Neural progenitor cell (in vitro differentiated cells): ENCODE data around the gene IGFALS. TPM values are rescaled to one million over a fixed set of nuclear protein-coding genes. Genes with fewer than 3 reads are reported as not detected.

Source experiments
- DNase-seq: peaks from one replicate; pipeline ENCODE4 v3.0.0-alpha.2; 2016; ENCODE audit warnings: low spot score
- H2AFZ ChIP-seq: fragments of 200-600 bp; sonication (generic); replicated peaks from 2 replicates; pipeline ENCODE4 v1.6.1; 2016; ENCODE audit warnings: antibody characterized with exemption
- H3F3A ChIP-seq: fragments of 200-600 bp; sonication (generic); 2 replicates; pipeline ENCODE4 v1.6.1; 2016; ENCODE audit warnings: antibody characterized with exemption, low read depth
- H3K27ac ChIP-seq: fragments of 200-600 bp; sonication (generic); 2 replicates; pipeline ENCODE4 v1.5.1; 2016; ENCODE audit warnings: mild to moderate bottlenecking
- H3K27me3 ChIP-seq: fragments of 200-600 bp; sonication (generic); 2 replicates; pipeline ENCODE4 v1.6.1; 2016; ENCODE audit warnings: mild to moderate bottlenecking, moderate library complexity
- H3K36me3 ChIP-seq: fragments of 200-600 bp; sonication (generic); 2 replicates; pipeline ENCODE4 v1.5.1; 2016
- H3K4me1 ChIP-seq: fragments of 200-600 bp; sonication (generic); 2 replicates; pipeline ENCODE4 v1.6.1; 2016; ENCODE audit warnings: mixed run types
- H3K4me2 ChIP-seq: fragments of 200-600 bp; sonication (generic); 2 replicates; pipeline ENCODE4 v1.6.1; 2016
- H3K4me3 ChIP-seq: fragments of 200-600 bp; sonication (generic); 2 replicates; pipeline ENCODE4 v1.5.1; 2016
- H3K79me2 ChIP-seq: fragments of 200-600 bp; sonication (generic); 2 replicates; pipeline ENCODE4 v1.6.1; 2016; ENCODE audit warnings: low read depth
- H3K9ac ChIP-seq: fragments of 200-600 bp; sonication (generic); 2 replicates; pipeline ENCODE4 v1.6.1; 2016
- H3K9me3 ChIP-seq: fragments of 200-600 bp; sonication (generic); 2 replicates; pipeline ENCODE4 v1.5.1; 2016; ENCODE audit warnings: low read depth
- H4K20me1 ChIP-seq: fragments of 200-600 bp; sonication (generic); 2 replicates; pipeline ENCODE4 v1.6.1; 2016; ENCODE audit warnings: low read depth
- H3K27ac Mint-ChIP-seq: 3 replicates; pipeline ENCODE4 v1.8.0; 2021; ENCODE audit warnings: mixed read lengths
- H3K27me3 Mint-ChIP-seq: 2 replicates; pipeline ENCODE4 v1.8.0; 2022; ENCODE audit warnings: low read depth, mild to moderate bottlenecking, inconsistent platforms, moderate library complexity, mixed read lengths; ENCODE audit not compliant: insufficient read depth
- H3K36me3 Mint-ChIP-seq: 3 replicates; pipeline ENCODE4 v1.8.0; 2021; ENCODE audit warnings: mixed read lengths
- H3K4me1 Mint-ChIP-seq: 3 replicates; pipeline ENCODE4 v1.8.0; 2021; ENCODE audit warnings: mixed read lengths
- H3K4me3 Mint-ChIP-seq: 3 replicates; pipeline ENCODE4 v1.8.0; 2021; ENCODE audit warnings: mild to moderate bottlenecking, moderate library complexity, mixed read lengths
- H3K9me3 Mint-ChIP-seq: 3 replicates; pipeline ENCODE4 v1.8.0; 2020; ENCODE audit warnings: mixed read lengths
- CTCF ChIP-seq: fragments of 200-600 bp; sonication (generic); IDR thresholded peaks from 2 replicates; pipeline ENCODE4 v1.5.1; 2017; ENCODE audit warnings: antibody characterized with exemption, mild to moderate bottlenecking
- EZH2 ChIP-seq: fragments of 200-600 bp; sonication (generic); IDR thresholded peaks from 2 replicates; pipeline ENCODE4 v1.6.1; 2017; ENCODE audit warnings: antibody characterized with exemption, mild to moderate bottlenecking, moderate library complexity
- EZH2phosphoT487 ChIP-seq: fragments of 200-600 bp; sonication (generic); IDR thresholded peaks from 2 replicates; pipeline ENCODE4 v1.6.1; 2017; ENCODE audit warnings: antibody characterized with exemption
- total RNA-seq: library from RNA; depleted of rRNA; stranded (reverse); fragments of >200 nt; gene quantifications from 2 replicates; pipeline ENCODE4 v1.2.3, GENCODE V29; 2015; ENCODE audit warnings: low replicate concordance

Gene IGFALS
- total RNA-seq, 1 donor from 2014 or later = not detected

- no peak overlapping the region for H3K27ac Mint-ChIP-seq
Observed at GRCh38 chr16:1787056-1787321, 6.5 kb downstream of the IGFALS start.

GRCh38 chr16:1786242-1787055, 7.1 kb downstream of the IGFALS start:
- H3K27ac Mint-ChIP-seq = no peak overlapping the region
- H3K9ac ChIP-seq = no peak overlapping the region
- peaks cover 6% of the 10 kb centered on the region for H3F3A ChIP-seq
- peaks cover 34% of the 10 kb centered on the region for H3K79me2 ChIP-seq
- TF ChIP-seq CTCF (no peak), EZH2 (no peak), EZH2phosphoT487 (no peak)
- H3K4me3 Mint-ChIP-seq = no peak overlapping the region
- no peaks in the 10 kb centered on the region for H3K9me3 Mint-ChIP-seq
- H3K27me3 ChIP-seq = no peaks in the 10 kb centered on the region
- no peak overlapping the region for H3K27ac ChIP-seq
- H3K4me2 ChIP-seq = no peak overlapping the region
- H3K36me3 Mint-ChIP-seq = peaks cover 4% of the 10 kb centered on the region
- H3K4me3 ChIP-seq = no peak overlapping the region
- DNase-seq = no peak
- H3K27me3 Mint-ChIP-seq = peaks cover 7% of the 10 kb centered on the region
- no peaks in the 10 kb centered on the region for H3K9me3 ChIP-seq
- peaks cover 1% of the 10 kb centered on the region for H3K4me1 ChIP-seq
- H2AFZ ChIP-seq = no peak overlapping the region
- peaks cover 31% of the 10 kb centered on the region for H4K20me1 ChIP-seq
- no peaks in the 10 kb centered on the region for H3K36me3 ChIP-seq
- H3K4me1 Mint-ChIP-seq = peaks cover 11% of the 10 kb centered on the region

More at GRCh38 chr16:1787056-1787321, 6.5 kb downstream of the IGFALS start:
- H3K36me3 Mint-ChIP-seq = peaks cover 4% of the 10 kb centered on the region
- peaks cover 7% of the 10 kb centered on the region for H3K27me3 Mint-ChIP-seq
- Histone ChIP-seq H3F3A (peaks cover 5% of the 10 kb centered on the region), H3K4me3 (no peak overlapping the region), H3K36me3 (no peaks in the 10 kb centered on the region), H4K20me1 (peaks cover 25% of the 10 kb centered on the region), H3K27me3 (no peaks in the 10 kb centered on the region), H3K4me1 (no peaks in the 10 kb centered on the region), H2AFZ (no peak overlapping the region), H3K9me3 (no peaks in the 10 kb centered on the region), H3K9ac (no peak overlapping the region), H3K4me2 (no peak overlapping the region), H3K79me2 (peaks cover 29% of the 10 kb centered on the region), H3K27ac (no peak overlapping the region)
- H3K4me3 Mint-ChIP-seq = no peak overlapping the region
- no peaks in the 10 kb centered on the region for H3K9me3 Mint-ChIP-seq
- no peak for TF ChIP-seq EZH2
- peaks cover 6% of the 10 kb centered on the region for H3K4me1 Mint-ChIP-seq
- no peak for DNase-seq

- peaks cover 41% of the 10 kb centered on the region for H3K79me2 ChIP-seq
- Mint-ChIP-seq H3K4me1 (peaks cover 15% of the 10 kb centered on the region), H3K36me3 (peaks cover 4% of the 10 kb centered on the region), H3K27me3 (peaks cover 9% of the 10 kb centered on the region), H3K4me3 (peak overlapping the region; percentile 46), H3K27ac (no peak overlapping the region), H3K9me3 (no peaks in the 10 kb centered on the region)
- no peaks in the 10 kb centered on the region for H3K9me3 ChIP-seq
- DNase-seq = no peak
- peaks cover 37% of the 10 kb centered on the region for H4K20me1 ChIP-seq
- H3K36me3 ChIP-seq = no peaks in the 10 kb centered on the region
- H3F3A ChIP-seq = peaks cover 12% of the 10 kb centered on the region
- H3K4me1 ChIP-seq = peaks cover 6% of the 10 kb centered on the region
- H3K27ac ChIP-seq = no peak overlapping the region
- no peak overlapping the region for H3K4me2 ChIP-seq
- no peak overlapping the region for H3K4me3 ChIP-seq
- no peak overlapping the region for H2AFZ ChIP-seq
- H3K27me3 ChIP-seq = no peaks in the 10 kb centered on the region
- TF ChIP-seq EZH2 = no peak
- no peak overlapping the region for H3K9ac ChIP-seq
Observed at GRCh38 chr16:1785846-1786170, 7.7 kb downstream of the IGFALS start.

- peaks cover 9% of the 10 kb centered on the region for H3K27me3 Mint-ChIP-seq
- no peak for DNase-seq
- Histone ChIP-seq H3K27ac (no peak overlapping the region), H3K79me2 (peaks cover 43% of the 10 kb centered on the region), H3K9ac (no peak overlapping the region), H2AFZ (no peak overlapping the region), H3K4me3 (no peak overlapping the region), H3K4me1 (peaks cover 6% of the 10 kb centered on the region), H3K4me2 (no peak overlapping the region), H3K9me3 (no peaks in the 10 kb centered on the region), H4K20me1 (peaks cover 39% of the 10 kb centered on the region), H3F3A (peaks cover 16% of the 10 kb centered on the region), H3K27me3 (no peaks in the 10 kb centered on the region), H3K36me3 (no peaks in the 10 kb centered on the region)
- no peaks in the 10 kb centered on the region for H3K9me3 Mint-ChIP-seq
- no peak overlapping the region for H3K27ac Mint-ChIP-seq
- H3K4me3 Mint-ChIP-seq = peak overlapping the region; percentile 75
- H3K4me1 Mint-ChIP-seq = peaks cover 15% of the 10 kb centered on the region
- H3K36me3 Mint-ChIP-seq = peaks cover 4% of the 10 kb centered on the region
- no peak for TF ChIP-seq EZH2phosphoT487
- TF ChIP-seq EZH2 = no peak
- no peak for TF ChIP-seq CTCF
Observed at GRCh38 chr16:1784977-1785845, 8.3 kb downstream of the IGFALS start.
